Upper lobe of left lung (tissue), 4 donors: ENCODE results near the gene CASS4.

Experiments
- CTCF ChIP-seq, 6 experiments: fragments of 450-650 bp in 4 of 6; fragments of 200-600 bp in 2 of 6; sonication (generic) in 2 of 6; IDR thresholded peaks; one replicate each; pipeline ENCODE4 v1.5.1; 2016 to 2019; ENCODE audit warnings: antibody characterized with exemption in 6 of 6
- EP300 ChIP-seq, 4 donors: sonication (generic); formaldehyde crosslinking; IDR thresholded peaks; one replicate each; pipeline ENCODE4 v1.5.1; 2017; ENCODE audit warnings: antibody characterized with exemption in 4 of 4, control low read depth in 2 of 4
- POLR2A ChIP-seq, 4 donors: fragments of 450-650 bp; IDR thresholded peaks; one replicate each; pipeline ENCODE4 v1.5.1; 2016 to 2017; ENCODE audit warnings: antibody characterized with exemption in 4 of 4, mild to moderate bottlenecking in 2 of 4
- POLR2AphosphoS5 ChIP-seq, 2 donors: sonication (generic); formaldehyde crosslinking; IDR thresholded peaks; one replicate each; pipeline ENCODE4 v1.5.1; 2017; ENCODE audit warnings: antibody characterized with exemption in 2 of 2

- TF ChIP-seq CTCF (IDR thresholded peaks at IDR 0.05) (no peak), POLR2AphosphoS5 (IDR thresholded peaks at IDR 0.05) (no peak), EP300 (IDR thresholded peaks at IDR 0.05) (no peak), POLR2A (IDR thresholded peaks at IDR 0.05) (no peak)
These were observed 39.2 kb upstream of the CASS4 start for GRCh38 chr20:56372850-56373249.
